Progenitor cell of endocrine pancreas (in vitro differentiated cells): Measurements from ENCODE around the gene KIAA0753. TPM values are rescaled to one million over a fixed set of nuclear protein-coding genes. Genes with fewer than 3 reads are reported as not detected.

Experiments used
- DNase-seq: peaks from one replicate; pipeline ENCODE4 v3.0.0; 2021; ENCODE audit warnings: low spot score; ENCODE audit not compliant: unreplicated experiment
- H3K27ac Mint-ChIP-seq: 2 replicates; pipeline ENCODE4 v1.8.0; 2021; ENCODE audit warnings: mild to moderate bottlenecking, moderate library complexity, mixed read lengths
- H3K27me3 Mint-ChIP-seq: 2 replicates; pipeline ENCODE4 v1.8.0; 2021; ENCODE audit warnings: mixed read lengths
- H3K36me3 Mint-ChIP-seq: 2 replicates; pipeline ENCODE4 v1.8.0; 2022; ENCODE audit warnings: mixed read lengths; ENCODE audit not compliant: insufficient read depth
- H3K4me1 Mint-ChIP-seq: 2 replicates; pipeline ENCODE4 v1.8.0; 2021; ENCODE audit warnings: low read depth, mixed read lengths
- H3K4me3 Mint-ChIP-seq: 2 replicates; pipeline ENCODE4 v1.8.0; 2021; ENCODE audit warnings: low read depth, mild to moderate bottlenecking, moderate library complexity, mixed read lengths
- H3K9me3 Mint-ChIP-seq: 2 replicates; pipeline ENCODE4 v1.8.0; 2021; ENCODE audit warnings: low read depth, mixed read lengths
- CTCF ChIP-seq: fragments of 200-600 bp; sonication (generic); IDR thresholded peaks from one replicate; pipeline ENCODE4 v1.5.0; 2021; ENCODE audit warnings: antibody characterized with exemption, mild to moderate bottlenecking; ENCODE audit not compliant: unreplicated experiment
- microRNA-seq: library from miRNA; unstranded; fragments of <30 nt; microRNA quantifications from one replicate; pipeline ENCODE4 v1.1.0, GENCODE V29; 2020; ENCODE audit warnings: borderline number of aligned reads; ENCODE audit not compliant: unreplicated experiment
- total RNA-seq: library from RNA; stranded (reverse); gene quantifications from 2 replicates; pipeline ENCODE4 v1.2.1, GENCODE V29; 2021

Gene KIAA0753
- total RNA-seq, 1 donor from 2014 or later, result 55.9 TPM

DNA sequence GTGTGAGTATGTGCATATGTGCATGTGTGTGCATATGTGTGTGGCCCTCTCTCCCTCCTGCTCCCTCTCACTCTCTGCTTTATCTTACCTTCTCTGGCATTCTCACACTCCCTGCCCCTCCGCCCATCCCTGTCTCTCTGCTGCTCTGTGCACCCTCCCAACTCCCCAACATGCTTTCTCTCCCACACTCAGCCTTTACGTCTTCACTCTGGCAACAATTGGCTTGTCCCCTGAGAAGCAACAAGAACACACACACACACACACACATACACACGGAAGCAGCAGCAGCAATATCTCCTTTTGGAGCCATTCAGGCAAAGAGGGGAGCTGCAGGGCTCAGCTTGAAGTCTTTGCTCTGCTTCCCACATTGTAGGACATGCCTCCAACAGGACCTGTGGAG is 112.0 kb downstream of the KIAA0753 start:
- Mint-ChIP-seq H3K4me3 (no peak overlapping the region), H3K36me3 (no peaks in the 10 kb centered on the region), H3K27ac (no peak overlapping the region), H3K27me3 (peaks cover 2% of the 10 kb centered on the region), H3K4me1 (no peaks in the 10 kb centered on the region), H3K9me3 (no peaks in the 10 kb centered on the region)
- no peak for DNase-seq
- no peak for TF ChIP-seq CTCF

Small RNAs within 50 kb of the gene (microRNA-seq; reads per million reads assigned to microRNA genes)
- not detected for gene MIR4520-1
- not detected for gene MIR4520-2

Other genes starting within 250 kb of the KIAA0753 start
- gene AIPL1, start 205.6 kb downstream of the KIAA0753 start, total RNA-seq, result not detected in 2 replicates
- gene PIMREG, start 196.3 kb downstream of the KIAA0753 start, total RNA-seq, result 13.8 and 15.4 TPM in 2 replicates
- 2.8 and 3.3 TPM in 2 replicates for gene PITPNM3, start 84.2 kb downstream of the KIAA0753 start, total RNA-seq
- gene TXNDC17, start 349 bp upstream of the KIAA0753 start, total RNA-seq, result 104 and 105 TPM in 2 replicates
- 17.8 and 18.2 TPM in 2 replicates for gene MED31, start 10.9 kb upstream of the KIAA0753 start, total RNA-seq
- gene C17orf100, start 11.1 kb upstream of the KIAA0753 start, total RNA-seq, result 6.1 TPM in 2 replicates
- gene SLC13A5, start 72.7 kb upstream of the KIAA0753 start, total RNA-seq, result 0.93 and 1.1 TPM in 2 replicates
- gene XAF1, start 115.3 kb upstream of the KIAA0753 start, total RNA-seq, result not detected in 2 replicates
- gene FBXO39, start 135.5 kb upstream of the KIAA0753 start, total RNA-seq, result not detected in 2 replicates
- gene TEKT1, start 191.0 kb upstream of the KIAA0753 start, total RNA-seq, result not detected in 2 replicates